HG03108 (cell line): Measurements from ENCODE around the gene SPINK8.
"Not testable (repeated sequence)": the region's sequence is repeated elsewhere in the genome, so short reads cannot be mapped to it uniquely, and the experiment has no call there.

Source experiments
- ATAC-seq: cut with Tn5 transposase; IDR thresholded peaks from one replicate; pipeline ENCODE4 v1.9.1; 2021; ENCODE audit warnings: moderate library complexity; ENCODE audit not compliant: unreplicated experiment

SPINK8 gene

DNA sequence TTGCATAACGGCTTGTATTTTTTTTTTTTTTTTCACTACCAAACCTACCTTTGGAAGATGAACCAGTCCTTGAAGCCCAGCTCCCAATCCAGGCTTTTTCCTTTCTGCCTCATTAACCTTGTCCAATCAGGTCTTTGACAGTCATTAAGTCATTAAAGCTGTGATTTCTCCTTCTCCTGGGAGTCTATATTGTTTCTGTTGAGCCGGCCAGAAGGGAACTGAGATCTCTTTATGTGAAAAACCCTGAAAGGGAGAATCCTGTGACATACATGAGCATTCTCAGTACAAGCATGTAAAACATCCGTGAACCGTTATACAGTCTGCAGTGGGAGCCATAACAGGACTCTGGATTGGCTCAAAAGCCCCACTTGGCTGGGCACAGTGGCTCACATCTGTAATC, 52.6 kb downstream of the SPINK8 start:
- no peak for ATAC-seq

DNA sequence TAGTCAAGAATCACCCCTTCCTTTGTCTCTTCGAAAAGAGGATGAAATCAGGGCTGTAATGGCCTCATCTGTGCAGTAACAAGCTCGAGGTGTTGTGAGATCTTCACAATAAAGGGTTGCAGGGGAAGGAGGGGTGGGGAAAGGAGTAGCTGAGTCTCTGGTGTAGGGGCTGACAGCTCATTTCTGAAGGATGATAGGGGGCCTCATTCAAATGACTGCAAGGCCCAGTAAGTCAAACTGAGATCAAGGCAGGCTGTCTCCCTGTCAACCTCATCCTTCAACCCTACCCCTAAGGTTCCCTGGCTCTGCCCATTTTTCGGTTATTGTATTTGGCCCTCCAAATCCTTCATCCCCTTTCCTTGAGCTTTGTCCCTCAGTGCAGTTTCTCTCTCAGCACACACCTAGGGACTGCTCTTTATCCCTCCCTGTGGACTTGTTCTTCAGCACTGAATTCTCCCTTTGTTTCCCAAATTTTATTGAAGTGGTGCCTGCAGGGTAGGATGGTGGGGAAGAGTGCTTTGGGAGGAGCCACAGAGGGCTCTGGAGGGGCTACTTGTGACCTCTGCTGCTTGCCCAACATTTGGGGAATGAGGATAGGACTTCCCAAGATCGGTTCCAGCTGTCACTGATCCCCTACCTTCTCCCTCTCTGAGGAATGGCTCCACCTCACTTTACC, 54.4 kb downstream of the SPINK8 start:
- no peak for ATAC-seq

DNA sequence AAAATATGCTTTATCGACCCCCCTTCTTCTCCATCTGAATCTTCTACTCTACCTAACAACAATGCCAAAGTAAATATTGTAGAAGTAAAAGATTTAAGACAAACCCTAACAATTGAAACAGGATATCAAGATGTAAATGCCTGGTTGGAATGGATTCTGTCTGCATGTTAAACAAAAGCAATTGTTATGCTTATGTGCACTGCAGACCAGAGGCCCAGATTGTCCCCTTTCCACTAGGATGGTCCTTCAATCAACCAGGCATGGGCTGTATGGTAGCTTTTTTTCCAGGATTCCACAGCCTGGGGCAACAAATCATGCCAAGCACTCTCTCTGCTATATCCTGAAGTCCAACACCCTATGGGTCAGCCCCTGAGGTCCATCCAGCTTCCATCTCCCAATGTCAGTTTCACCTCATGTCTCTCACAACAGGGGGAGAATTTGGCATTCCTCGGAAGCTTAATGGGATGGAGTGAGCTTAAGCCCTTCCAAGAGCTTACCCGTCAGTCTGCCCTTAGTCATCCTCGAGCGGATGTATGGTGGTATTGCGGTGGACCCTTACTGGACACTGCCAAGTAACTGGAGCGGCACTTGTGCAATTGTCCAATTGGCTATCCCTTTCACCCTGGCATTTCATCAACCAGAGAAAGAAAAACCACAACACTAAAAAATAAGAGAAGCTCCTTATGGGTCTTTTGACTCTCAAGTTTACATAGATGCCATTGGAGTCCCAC, 56.4 kb downstream of the SPINK8 start:
- no peak for ATAC-seq

DNA sequence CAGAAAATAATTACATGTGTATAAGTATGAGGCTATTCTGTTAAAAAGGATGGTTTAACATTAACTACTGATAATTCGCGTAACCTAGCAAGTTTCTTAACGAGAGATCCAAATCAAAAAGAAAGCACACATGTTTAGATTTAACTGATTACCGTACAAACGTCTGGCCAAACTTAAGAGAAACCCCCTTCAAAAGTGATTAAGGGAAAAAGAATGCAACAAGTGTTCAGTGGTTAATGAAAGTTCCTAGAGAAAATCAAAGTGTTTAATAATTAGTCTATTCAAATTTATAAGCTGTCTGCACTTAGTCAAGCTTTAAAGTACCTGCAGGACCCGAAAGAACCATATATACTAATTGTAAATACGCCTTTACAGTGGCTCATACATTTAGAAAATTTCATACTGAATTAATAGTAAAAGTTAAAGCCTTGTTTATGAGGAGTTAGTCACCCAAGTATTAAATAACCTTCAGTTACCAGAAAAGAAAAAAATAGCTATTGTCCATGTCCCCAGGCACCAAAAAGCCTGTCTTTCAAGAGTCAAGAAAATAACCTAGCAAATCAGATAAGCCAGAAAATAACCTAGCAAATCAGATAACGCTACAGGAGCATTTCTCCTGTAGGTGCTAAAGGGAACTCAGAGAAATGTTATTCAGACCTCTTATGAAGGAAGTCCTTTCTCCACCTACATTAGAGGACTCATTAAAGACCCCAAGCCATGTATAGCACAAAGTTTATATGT, 58.0 kb downstream of the SPINK8 start:
- no peak for ATAC-seq

DNA sequence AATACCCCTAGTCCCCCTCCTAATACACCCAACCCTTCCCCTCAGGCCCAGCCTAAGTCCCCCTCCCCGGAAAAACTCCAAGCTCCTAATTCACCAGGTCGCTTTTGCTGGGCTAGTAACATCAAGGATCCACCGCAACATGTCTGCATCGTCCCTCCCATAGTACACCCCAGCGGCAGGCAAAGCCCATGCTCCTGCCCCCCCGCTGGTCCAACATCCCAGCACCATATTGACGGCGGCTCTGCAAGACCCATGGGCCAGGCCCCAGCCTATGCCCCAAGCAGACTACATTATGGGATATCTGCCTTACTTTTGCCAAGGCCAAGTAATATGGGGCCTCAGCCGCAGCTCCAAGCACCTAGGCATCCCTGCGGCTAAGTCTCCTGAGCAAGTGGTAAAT, 59.0 kb downstream of the SPINK8 start:
- ATAC-seq, result no peak

DNA sequence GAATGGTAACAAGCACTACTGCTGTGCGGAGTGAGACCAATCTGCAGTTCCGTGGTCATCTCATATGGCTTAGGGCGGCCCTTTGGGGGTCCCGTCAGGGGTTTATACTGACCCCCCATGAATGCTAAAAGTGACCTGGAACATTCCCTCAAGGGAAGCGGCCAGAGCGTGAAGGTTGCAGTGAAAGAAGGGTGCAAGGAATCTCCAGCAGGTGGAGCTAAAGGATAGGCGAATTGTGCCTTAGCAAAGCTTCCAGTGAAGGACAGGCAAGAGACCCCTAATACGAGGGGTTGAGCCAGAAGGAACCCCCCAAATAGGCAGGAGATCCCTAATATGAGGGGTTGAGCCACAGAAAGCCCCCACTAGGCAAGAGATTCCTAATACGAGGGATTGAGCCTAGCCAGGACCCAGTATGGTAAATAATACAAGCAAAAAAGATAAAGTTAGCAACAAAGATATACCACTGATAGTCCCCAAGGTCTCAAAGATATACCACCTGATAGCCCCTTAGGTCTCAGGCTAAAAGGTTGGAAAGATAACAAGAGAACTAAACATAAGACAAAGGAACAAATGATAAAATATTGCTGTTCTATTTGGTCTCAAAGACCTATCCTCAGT, 59.8 kb downstream of the SPINK8 start:
- no peak for ATAC-seq

DNA sequence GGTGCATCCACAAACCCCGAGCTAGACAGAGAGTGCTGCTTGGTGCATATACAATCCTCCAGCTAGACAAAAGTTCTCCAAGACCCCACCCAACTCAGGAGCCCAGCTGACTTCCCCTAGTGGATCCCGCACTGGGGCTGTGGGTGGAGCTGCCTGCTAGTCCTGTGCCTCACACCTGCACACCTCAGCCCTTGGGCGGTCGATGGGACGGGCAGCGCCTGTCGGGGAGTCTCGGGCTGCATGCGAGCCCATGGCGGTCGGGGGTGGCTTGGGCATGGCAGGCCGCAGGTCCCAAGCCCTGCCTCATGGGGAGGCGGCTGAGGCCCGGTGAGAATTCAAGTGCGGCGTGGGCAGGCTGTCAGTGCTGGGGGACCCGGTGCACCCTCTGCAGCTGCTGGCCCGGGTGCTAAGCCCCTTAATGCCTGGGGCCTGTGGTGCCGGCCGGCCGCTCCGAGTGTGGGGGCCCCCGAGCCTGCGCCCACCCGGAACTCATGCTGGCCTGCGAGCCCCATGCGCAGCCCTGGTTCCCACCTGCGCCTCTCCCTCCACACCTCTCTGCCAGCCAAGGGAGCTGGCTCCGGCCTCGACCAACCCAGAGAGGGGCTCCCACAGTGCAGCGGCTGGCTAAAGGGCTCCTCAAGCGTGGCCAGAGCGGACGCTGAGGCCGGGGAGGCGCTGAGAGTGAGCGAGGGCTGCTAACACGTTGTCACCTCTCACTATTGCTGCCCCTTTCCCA, 61.5 kb downstream of the SPINK8 start:
- ATAC-seq, result no peak

DNA sequence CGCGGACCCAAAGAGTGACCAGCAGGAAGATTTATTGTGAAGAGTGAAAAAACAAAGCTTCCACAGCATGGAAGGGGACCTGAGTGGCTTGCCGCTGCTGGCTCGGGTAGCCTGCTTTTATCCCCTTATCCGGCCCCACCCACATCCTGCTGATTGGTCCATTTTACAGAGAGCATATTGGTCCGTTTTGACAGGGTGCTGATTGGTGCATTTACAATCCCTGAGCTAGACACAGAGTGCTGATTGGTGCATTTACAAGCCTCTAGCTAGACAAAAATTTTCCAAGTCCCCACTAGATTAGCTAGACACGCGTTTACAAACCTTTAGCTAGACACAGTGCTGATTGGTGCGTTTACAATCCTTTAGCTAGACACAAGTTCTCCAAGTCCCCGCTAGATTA, 62.2 kb downstream of the SPINK8 start:
- not testable (repeated sequence) for ATAC-seq

DNA sequence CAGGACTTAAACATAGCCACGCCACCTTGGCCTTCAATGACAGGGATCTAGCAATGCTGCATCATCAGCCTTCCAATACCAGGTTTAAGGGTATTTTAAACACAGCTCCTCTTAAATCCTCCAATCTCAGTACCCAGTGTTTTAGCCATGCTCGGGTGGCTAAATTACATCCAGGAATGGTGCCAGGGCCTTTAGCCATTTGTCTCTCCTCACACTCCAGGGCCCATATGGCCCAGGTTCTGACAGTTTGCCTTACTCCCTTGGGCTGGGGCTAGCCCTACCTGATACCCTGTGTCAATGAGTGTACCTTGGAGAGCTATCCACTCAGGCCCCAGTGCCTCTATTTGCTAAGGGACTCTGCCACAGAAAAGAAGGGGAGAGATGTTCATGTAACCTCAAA, 63.2 kb downstream of the SPINK8 start:
- ATAC-seq, result no peak

DNA sequence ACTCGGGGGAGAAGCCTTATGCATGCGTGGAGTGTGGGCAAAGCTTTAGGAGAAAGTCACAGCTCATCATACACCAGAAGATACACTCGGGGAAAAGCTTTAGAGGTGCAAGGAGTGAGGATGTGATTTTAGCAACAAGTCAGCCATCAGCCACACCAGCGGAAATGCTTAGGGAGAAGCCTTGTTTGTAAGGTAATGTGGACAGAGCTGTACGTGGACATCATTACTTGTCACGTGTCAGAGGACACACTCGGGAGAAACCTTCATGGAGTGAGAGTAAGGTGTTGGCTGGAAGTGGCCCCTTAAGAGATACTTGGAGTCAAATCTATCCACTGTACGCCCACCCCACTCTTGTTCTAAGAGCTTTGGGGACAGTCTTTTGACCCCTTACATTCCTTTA, 63.9 kb downstream of the SPINK8 start:
- ATAC-seq, result no peak

DNA sequence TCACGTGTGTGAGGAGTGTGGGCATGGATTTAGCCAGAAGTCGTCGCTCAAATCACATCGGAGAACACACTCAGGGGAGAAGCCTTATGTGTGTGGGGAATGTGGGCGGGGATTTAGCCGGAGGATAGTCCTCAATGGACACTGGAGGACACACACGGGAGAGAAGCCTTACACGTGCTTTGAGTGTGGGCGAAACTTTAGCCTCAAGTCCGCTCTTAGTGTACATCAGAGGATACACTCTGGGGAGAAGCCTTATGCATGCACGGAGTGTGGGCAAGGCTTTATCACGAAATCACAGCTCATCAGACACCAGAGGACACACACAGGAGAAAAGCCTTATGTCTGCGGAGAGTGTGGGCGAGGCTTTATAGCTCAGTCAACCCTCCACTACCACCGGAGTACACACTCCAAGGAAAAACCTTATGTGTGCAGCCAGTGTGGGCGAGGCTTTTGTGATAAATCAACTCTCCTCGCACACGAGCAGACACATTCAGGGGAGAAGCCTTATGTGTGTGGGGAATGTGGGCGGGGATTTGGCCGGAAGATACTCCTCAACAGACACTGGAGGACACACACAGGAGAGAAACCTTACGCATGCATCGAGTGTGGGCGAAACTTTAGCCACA, 64.4 kb downstream of the SPINK8 start:
- no peak for ATAC-seq

DNA sequence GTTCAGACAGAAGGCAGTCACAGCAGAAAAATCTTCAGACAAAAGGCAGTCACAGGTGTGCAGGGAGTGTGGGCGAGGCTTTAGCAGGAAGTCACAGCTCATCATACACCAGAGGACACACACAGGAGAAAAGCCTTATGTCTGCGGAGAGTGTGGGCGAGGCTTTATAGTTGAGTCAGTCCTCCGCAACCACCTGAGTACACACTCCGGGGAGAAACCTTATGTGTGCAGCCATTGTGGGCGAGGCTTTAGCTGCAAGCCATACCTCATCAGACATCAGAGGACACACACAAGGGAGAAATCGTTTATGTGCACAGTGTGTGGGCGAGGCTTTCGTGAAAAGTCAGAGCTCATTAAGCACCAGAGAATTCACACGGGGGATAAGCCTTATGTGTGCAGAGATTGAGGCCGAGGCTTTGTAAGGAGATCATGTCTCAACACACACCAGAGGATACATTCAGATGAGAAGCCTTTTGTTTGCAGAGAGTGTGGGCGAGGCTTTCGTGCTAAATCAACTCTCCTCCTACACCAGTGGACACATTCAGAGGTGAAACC, 65.0 kb downstream of the SPINK8 start:
- ATAC-seq, result no peak

DNA sequence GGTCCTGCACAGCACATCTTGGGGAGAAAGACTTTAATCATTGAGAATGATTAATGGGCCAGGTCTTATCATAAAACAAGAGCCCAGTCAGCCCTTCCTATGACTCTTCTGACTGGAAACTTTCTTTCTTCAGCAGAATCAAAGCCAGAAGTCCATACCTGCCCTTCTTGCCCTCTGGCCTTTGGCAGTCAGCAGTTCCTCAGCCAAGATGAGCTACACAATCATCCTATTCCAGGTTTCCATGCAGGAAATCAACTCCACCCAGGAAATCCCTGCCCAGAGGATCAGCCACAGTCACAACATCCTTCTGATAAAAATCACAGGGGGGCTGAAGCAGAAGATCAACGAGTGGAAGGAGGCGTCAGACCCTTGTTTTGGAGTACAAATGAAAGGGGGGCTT, 65.7 kb downstream of the SPINK8 start:
- no peak for ATAC-seq

DNA sequence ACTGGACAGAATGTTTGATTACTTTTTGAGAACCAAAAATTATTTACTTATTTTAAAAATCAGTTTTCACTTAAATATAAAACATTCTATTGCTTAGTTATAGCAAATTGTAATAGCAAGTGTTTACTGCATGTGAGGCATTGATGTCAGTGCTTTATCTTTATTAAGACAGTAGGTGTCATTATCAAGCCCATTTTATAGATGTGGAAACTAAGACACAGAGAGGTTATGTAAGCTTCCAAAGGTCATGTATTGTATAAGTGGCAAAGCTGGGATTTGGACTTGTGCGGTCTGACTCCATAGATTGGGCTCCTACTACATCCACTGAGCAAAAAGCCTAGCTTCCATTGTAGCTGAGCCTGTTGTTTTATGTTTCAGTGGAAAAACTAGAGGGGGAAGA, 74.9 kb downstream of the SPINK8 start:
- ATAC-seq, result no peak
